Measurements from ENCODE around the gene ELFN2. TPM values are rescaled to one million over a fixed set of nuclear protein-coding genes. Genes with fewer than 3 reads are reported as not detected.

Gene ELFN2
- total RNA-seq, 6 experiments from 2014 or later, result 1.2 to 5.8 (median 1.4) TPM

- no peak for DNase-seq
- Mint-ChIP-seq H3K27me3 (ENCODE audit: insufficient read depth) (peaks cover 20% of the 10 kb centered on the region), H3K4me1 (ENCODE audit: low read depth) (peaks cover 32% of the 10 kb centered on the region), H3K36me3 (ENCODE audit: low read depth) (no peaks in the 10 kb centered on the region), H3K4me3 (peak overlapping the region; percentile 78), H3K27ac (no peak overlapping the region), H3K9me3 (no peaks in the 10 kb centered on the region)
- TF ChIP-seq, protein P1, sequence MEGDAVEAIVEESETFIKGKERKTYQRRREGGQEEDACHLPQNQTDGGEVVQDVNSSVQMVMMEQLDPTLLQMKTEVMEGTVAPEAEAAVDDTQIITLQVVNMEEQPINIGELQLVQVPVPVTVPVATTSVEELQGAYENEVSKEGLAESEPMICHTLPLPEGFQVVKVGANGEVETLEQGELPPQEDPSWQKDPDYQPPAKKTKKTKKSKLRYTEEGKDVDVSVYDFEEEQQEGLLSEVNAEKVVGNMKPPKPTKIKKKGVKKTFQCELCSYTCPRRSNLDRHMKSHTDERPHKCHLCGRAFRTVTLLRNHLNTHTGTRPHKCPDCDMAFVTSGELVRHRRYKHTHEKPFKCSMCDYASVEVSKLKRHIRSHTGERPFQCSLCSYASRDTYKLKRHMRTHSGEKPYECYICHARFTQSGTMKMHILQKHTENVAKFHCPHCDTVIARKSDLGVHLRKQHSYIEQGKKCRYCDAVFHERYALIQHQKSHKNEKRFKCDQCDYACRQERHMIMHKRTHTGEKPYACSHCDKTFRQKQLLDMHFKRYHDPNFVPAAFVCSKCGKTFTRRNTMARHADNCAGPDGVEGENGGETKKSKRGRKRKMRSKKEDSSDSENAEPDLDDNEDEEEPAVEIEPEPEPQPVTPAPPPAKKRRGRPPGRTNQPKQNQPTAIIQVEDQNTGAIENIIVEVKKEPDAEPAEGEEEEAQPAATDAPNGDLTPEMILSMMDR (IDR thresholded peaks at IDR 0.05), result no peak
These were observed 1.2 kb downstream of the ELFN2 start for GRCh38 chr22:37425800-37426705.

- Mint-ChIP-seq H3K27ac (no peak overlapping the region), H3K4me3 (no peak overlapping the region), H3K27me3 (ENCODE audit: insufficient read depth) (peaks cover 26% of the 10 kb centered on the region), H3K4me1 (ENCODE audit: low read depth) (peaks cover 32% of the 10 kb centered on the region), H3K9me3 (no peaks in the 10 kb centered on the region), H3K36me3 (ENCODE audit: low read depth) (no peaks in the 10 kb centered on the region)
- DNase-seq, result no peak
- TF ChIP-seq, protein P1 (IDR thresholded peaks at IDR 0.05), result no peak
These were observed 1.9 kb downstream of the ELFN2 start for GRCh38 chr22:37425369-37425768.

- Mint-ChIP-seq H3K9me3 (no peaks in the 10 kb centered on the region), H3K36me3 (ENCODE audit: low read depth) (no peaks in the 10 kb centered on the region), H3K27ac (no peak overlapping the region), H3K4me3 (no peak overlapping the region), H3K27me3 (ENCODE audit: insufficient read depth) (peaks cover 34% of the 10 kb centered on the region), H3K4me1 (ENCODE audit: low read depth) (peaks cover 29% of the 10 kb centered on the region)
- TF ChIP-seq, protein P1 (IDR thresholded peaks at IDR 0.05), result no peak
- DNase-seq, result no peak
These were observed 4.0 kb downstream of the ELFN2 start for GRCh38 chr22:37423283-37423682.

GRCh38 chr22:37421468-37421877 lies 5.8 kb downstream of the ELFN2 start:
- H3K27ac Mint-ChIP-seq, result no peak overlapping the region
- no peak for DNase-seq
- H3K36me3 Mint-ChIP-seq (ENCODE audit: low read depth), result no peaks in the 10 kb centered on the region
- H3K4me3 Mint-ChIP-seq, result no peak overlapping the region
- TF ChIP-seq, protein P1 (IDR thresholded peaks at IDR 0.05), result no peak
- no peaks in the 10 kb centered on the region for H3K9me3 Mint-ChIP-seq
- peaks cover 29% of the 10 kb centered on the region for H3K4me1 Mint-ChIP-seq (ENCODE audit: low read depth)
- peaks cover 36% of the 10 kb centered on the region for H3K27me3 Mint-ChIP-seq (ENCODE audit: insufficient read depth)

- TF ChIP-seq, protein P1 (IDR thresholded peaks at IDR 0.05), result peak; percentile 47
- no peaks in the 10 kb centered on the region for H3K9me3 Mint-ChIP-seq
- peaks cover 23% of the 10 kb centered on the region for H3K4me1 Mint-ChIP-seq (ENCODE audit: low read depth)
- H3K4me3 Mint-ChIP-seq, result peak overlapping the region; percentile 82
- DNase-seq, result no peak
- H3K27me3 Mint-ChIP-seq (ENCODE audit: insufficient read depth), result peaks cover 35% of the 10 kb centered on the region
- H3K36me3 Mint-ChIP-seq (ENCODE audit: low read depth), result no peaks in the 10 kb centered on the region
- H3K27ac Mint-ChIP-seq, result no peak overlapping the region
These were observed 6.4 kb downstream of the ELFN2 start for GRCh38 chr22:37420686-37421467.
